Osteocyte (in vitro differentiated cells): Measurements from ENCODE around the gene C11orf86. TPM values are rescaled to one million over a fixed set of nuclear protein-coding genes. Genes with fewer than 3 reads are reported as not detected.
"Not testable (repeated sequence)": the region's sequence is repeated elsewhere in the genome, so short reads cannot be mapped to it uniquely, and the experiment has no call there.

Experiments
- DNase-seq: peaks from one replicate; pipeline ENCODE4 v3.0.0; 2021; ENCODE audit warnings: mixed read lengths; ENCODE audit not compliant: unreplicated experiment; ENCODE audit errors: extremely low spot score
- H3K27ac Mint-ChIP-seq: one replicate; pipeline ENCODE4 v1.8.0; 2021; ENCODE audit warnings: mild to moderate bottlenecking, mixed read lengths; ENCODE audit not compliant: unreplicated experiment
- H3K27me3 Mint-ChIP-seq: one replicate; pipeline ENCODE4 v1.8.0; 2021; ENCODE audit warnings: mixed read lengths; ENCODE audit not compliant: unreplicated experiment
- H3K36me3 Mint-ChIP-seq: one replicate; pipeline ENCODE4 v1.8.0; 2021; ENCODE audit warnings: mixed read lengths; ENCODE audit not compliant: unreplicated experiment
- H3K4me1 Mint-ChIP-seq: one replicate; pipeline ENCODE4 v1.8.0; 2021; ENCODE audit warnings: mixed read lengths; ENCODE audit not compliant: unreplicated experiment
- H3K4me3 Mint-ChIP-seq: one replicate; pipeline ENCODE4 v1.8.0; 2021; ENCODE audit warnings: mild to moderate bottlenecking, moderate library complexity, mixed read lengths; ENCODE audit not compliant: unreplicated experiment
- H3K9me3 Mint-ChIP-seq: one replicate; pipeline ENCODE4 v1.8.0; 2021; ENCODE audit warnings: mixed read lengths; ENCODE audit not compliant: unreplicated experiment
- total RNA-seq: library from RNA; stranded (reverse); gene quantifications from 2 replicates; pipeline ENCODE4 v1.2.1, GENCODE V29; 2021
- TF ChIP-seq, protein P1 (sequence below): fragments of 200-600 bp; sonication (generic); IDR thresholded peaks from 2 replicates; pipeline ENCODE4 v1.5.0; 2021; ENCODE audit warnings: antibody characterized with exemption, mild to moderate bottlenecking, moderate library complexity

C11orf86 gene
- total RNA-seq, 1 donor from 2014 or later, result not detected

DNA sequence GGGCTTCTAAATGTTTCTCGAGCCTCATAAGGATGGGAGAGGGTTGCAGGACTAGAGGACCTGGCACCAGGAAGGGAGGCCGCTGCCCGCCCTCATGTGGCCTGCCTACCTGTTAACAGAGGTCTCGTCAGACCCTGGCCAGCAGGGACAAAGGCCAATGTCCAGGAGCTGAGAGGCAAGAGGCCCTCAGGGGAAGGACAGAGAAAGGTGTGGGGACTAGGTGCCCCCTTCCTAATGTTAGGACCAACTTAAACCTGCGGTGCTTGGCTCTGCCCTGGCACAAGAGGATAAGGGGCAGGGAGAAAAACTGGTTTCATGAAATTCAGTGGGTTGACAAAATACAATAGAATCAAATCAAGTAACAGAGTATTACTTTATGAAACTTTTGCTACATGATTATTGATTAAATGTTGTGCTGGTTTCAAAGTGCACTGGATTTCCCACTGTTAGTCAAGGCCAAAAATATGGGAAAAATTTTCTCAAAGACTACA lies 27.9 kb downstream of the C11orf86 start:
- Mint-ChIP-seq H3K4me1 (peaks cover 4% of the 10 kb centered on the region), H3K27me3 (no peaks in the 10 kb centered on the region), H3K4me3 (no peak overlapping the region), H3K36me3 (no peaks in the 10 kb centered on the region), H3K9me3 (no peaks in the 10 kb centered on the region), H3K27ac (no peak overlapping the region)
- DNase-seq, result no peak
- TF ChIP-seq, protein P1, sequence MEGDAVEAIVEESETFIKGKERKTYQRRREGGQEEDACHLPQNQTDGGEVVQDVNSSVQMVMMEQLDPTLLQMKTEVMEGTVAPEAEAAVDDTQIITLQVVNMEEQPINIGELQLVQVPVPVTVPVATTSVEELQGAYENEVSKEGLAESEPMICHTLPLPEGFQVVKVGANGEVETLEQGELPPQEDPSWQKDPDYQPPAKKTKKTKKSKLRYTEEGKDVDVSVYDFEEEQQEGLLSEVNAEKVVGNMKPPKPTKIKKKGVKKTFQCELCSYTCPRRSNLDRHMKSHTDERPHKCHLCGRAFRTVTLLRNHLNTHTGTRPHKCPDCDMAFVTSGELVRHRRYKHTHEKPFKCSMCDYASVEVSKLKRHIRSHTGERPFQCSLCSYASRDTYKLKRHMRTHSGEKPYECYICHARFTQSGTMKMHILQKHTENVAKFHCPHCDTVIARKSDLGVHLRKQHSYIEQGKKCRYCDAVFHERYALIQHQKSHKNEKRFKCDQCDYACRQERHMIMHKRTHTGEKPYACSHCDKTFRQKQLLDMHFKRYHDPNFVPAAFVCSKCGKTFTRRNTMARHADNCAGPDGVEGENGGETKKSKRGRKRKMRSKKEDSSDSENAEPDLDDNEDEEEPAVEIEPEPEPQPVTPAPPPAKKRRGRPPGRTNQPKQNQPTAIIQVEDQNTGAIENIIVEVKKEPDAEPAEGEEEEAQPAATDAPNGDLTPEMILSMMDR, result no peak

DNA sequence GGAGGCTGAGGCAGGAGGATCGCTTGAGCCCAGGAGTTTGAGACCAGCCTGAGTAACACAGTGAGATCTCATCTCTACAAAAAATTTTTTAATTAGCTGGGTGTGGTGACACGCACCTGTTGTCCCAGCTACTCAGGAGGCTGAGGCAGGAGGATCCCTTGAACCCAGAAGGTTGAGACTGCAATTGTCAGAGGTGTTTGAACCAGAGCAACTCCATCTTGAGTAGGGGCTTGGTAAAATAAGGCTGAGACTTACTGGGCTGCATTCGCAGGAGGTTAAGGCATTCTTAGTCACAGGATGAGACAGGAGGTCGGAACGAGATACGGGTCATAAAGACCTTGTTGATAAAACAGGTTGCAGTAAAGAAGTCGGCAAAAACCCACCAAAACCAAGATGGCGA lies 30.1 kb downstream of the C11orf86 start:
- H3K27ac Mint-ChIP-seq, H3K9me3 Mint-ChIP-seq, H3K4me3 Mint-ChIP-seq, H3K27me3 Mint-ChIP-seq, H3K36me3 Mint-ChIP-seq, H3K4me1 Mint-ChIP-seq, DNase-seq: not testable (repeated sequence)

DNA sequence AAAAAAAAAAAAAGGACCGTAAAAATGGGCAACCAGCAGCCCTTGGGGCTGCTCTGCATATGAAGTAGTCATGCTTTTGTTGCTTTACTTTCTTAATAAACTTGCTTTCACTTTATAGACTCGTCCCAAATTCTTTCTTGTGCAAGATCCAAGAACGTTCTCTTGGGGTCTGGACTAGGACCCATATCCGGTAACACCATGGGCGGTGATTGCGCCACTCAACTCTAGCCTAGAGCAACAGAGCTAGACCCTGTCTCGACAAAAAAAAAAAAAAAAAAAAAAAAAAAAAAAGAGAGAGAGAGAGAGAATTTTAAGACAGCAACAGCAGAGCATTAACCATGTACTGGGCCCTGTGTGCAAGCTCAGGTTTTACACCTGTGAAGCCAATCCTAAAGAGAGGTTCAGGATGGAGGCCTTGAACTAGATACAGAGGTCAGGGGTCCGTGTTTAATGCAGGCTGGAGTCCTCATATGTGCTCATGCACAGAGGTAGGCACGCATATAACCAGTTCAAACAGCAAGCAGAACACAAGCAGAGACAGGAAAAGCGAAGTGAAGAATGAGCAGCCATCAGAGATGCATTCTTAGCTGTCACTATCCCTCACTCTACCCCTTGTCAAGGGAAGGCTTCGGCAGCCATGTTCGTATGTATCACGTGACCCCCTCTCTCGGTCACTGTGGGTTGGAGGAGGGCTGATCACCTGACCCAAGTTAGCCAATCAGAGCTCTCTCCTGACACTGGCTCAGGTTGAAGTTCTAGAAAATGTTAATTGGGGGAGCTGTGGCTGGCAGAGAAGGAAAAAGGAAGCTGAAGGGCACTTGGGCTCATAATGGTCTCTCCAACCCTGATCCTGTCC lies 31.2 kb downstream of the C11orf86 start:
- Mint-ChIP-seq H3K36me3 (no peaks in the 10 kb centered on the region), H3K27ac (no peak overlapping the region), H3K4me3 (no peak overlapping the region), H3K9me3 (no peaks in the 10 kb centered on the region), H3K27me3 (no peaks in the 10 kb centered on the region), H3K4me1 (peaks cover 4% of the 10 kb centered on the region)
- DNase-seq, result no peak
- TF ChIP-seq, protein P1, result no peak

DNA sequence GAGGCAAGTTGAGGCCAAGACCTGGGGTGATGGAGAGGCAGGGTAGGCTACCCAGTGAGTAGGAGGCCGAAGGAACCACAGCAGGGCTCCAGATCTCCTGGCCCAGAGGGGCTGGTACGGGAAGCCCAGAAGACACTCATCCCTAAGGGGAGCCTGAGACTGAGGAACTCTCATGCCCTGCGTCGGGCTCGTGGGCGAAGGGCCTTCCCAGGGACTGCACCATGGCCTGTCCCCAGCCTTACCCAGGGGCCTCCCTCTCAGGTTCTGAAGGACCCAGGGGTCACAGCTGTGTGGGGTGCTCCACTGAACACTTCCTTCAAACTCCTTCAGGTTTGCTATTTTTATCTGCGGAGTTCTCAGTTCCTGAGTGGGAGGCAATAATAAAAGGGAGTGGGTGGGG lies 32.0 kb downstream of the C11orf86 start:
- Mint-ChIP-seq H3K4me3 (no peak overlapping the region), H3K4me1 (peaks cover 4% of the 10 kb centered on the region), H3K9me3 (no peaks in the 10 kb centered on the region), H3K27ac (no peak overlapping the region), H3K27me3 (no peaks in the 10 kb centered on the region), H3K36me3 (no peaks in the 10 kb centered on the region)
- TF ChIP-seq, protein P1, result no peak
- no peak for DNase-seq

DNA sequence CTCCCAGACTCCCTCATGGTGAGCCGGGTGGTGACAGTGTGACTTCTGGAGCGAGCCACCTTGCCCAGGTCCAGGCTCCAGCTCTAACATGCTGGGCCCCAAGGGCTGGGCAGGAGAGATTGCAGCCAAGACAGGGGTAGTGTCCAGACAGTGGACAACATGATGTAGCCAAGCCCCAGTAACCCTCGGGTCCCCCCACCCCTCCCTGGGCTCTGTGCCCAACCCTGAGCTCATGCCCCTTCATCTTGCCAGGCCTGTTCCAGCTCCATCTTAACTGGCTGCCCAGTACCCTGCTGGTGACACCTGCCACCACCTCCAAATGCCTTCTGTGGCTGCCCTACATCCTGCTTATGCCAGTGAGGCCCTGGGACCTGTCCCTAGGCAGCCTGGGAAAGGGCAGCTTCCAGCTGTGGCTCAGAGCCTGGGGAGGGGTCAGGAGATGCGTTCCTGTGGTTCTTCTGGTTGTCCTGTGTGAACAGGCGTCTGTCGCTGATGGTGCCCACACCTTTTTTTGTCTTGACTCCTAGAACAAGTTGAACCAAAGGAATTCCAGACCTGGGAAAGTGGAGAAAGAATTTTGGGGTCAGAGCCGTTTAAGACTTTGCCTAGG lies 35.3 kb downstream of the C11orf86 start:
- Mint-ChIP-seq H3K27ac (no peak overlapping the region), H3K4me3 (no peak overlapping the region), H3K27me3 (no peaks in the 10 kb centered on the region), H3K9me3 (no peaks in the 10 kb centered on the region), H3K4me1 (no peaks in the 10 kb centered on the region), H3K36me3 (no peaks in the 10 kb centered on the region)
- TF ChIP-seq, protein P1, result no peak
- no peak for DNase-seq
